Measurements from ENCODE around the gene OR51A4.

OR51A4 gene

DNA sequence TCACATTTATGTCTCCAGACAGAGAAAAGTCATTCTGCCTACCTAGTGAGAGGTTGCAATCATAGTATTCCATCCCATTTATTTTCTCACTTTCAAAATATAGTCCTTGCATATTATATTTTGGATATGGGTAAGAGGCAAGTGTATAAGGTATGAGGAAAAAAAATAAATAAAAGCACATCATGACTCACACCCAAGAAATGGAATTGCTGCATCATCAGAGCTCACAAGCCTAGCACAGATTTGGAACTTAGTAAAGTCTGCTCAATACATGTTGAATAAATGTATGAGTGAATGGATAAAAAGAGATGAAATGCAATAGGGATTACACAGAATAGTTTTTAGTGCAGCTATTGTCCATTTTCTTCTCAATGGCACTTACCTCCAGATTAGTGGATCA, 20.8 kb downstream of the OR51A4 start:
- Histone ChIP-seq H3K27ac (ENCODE audit: low read length) (no peak overlapping the region), H3K9me3 (ENCODE audit: insufficient read depth, low read length) (no peaks in the 10 kb centered on the region), H3K36me3 (replicated peaks; ENCODE audit: low read depth, low read length) (no peaks in the 10 kb centered on the region), H4K20me1 (ENCODE audit: insufficient read depth, low read length) (no peaks in the 10 kb centered on the region), H3K4me3 (ENCODE audit: low read length) (no peak overlapping the region), H3K9ac (ENCODE audit: low read length) (no peak overlapping the region), H3K27me3 (ENCODE audit: low read depth, low read length) (no peaks in the 10 kb centered on the region), H2AFZ (ENCODE audit: low read depth, low read length) (no peak overlapping the region), H3K4me1 (ENCODE audit: low read length) (no peaks in the 10 kb centered on the region), H3K4me2 (ENCODE audit: low read length) (no peak overlapping the region), H3K79me2 (ENCODE audit: low read length) (no peaks in the 10 kb centered on the region)
- no peak for TF ChIP-seq CTCF (IDR thresholded peaks at IDR 0.05; ENCODE audit: low read depth, low read length)
- no peak for TF ChIP-seq EZH2phosphoT487 (IDR thresholded peaks at IDR 0.05; ENCODE audit: low read depth)

DNA sequence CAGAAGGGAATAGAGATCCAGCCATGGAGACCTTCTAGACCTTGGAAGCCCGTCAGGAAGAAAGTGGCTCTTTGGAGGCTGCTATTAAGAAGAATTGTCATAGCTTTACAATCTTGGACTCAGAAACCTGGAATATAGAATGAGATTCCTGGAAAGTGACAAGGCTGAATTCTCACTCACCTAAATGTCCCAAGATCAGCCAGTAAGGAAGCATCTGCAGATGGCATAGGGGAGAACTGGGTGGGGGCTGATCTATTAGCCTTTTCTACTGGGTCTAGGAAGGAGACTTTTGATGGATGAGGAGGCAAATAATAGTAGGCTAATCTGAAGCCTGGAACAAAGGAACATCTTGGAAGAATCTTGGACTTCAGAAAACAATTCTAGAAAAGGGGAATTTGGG, 23.2 kb downstream of the OR51A4 start, which contains the start of gene OR51G1:
Gene OR51G1, minus strand, starts transcription at position 101 of the 400 bp plus-strand sequence. Its CDS starts 0 bp downstream, at position 101.
- Histone ChIP-seq H3K27me3 (ENCODE audit: low read depth, low read length) (no peaks in the 10 kb centered on the region), H4K20me1 (ENCODE audit: insufficient read depth, low read length) (no peaks in the 10 kb centered on the region), H2AFZ (ENCODE audit: low read depth, low read length) (no peak within 1 kb of the TSS), H3K9ac (ENCODE audit: low read length) (no peak within 1 kb of the TSS), H3K27ac (ENCODE audit: low read length) (no peak within 1 kb of the TSS), H3K36me3 (replicated peaks; ENCODE audit: low read depth, low read length) (no peaks in the 10 kb centered on the region), H3K4me3 (ENCODE audit: low read length) (no peak within 1 kb of the TSS), H3K79me2 (ENCODE audit: low read length) (no peaks in the 10 kb centered on the region), H3K4me1 (ENCODE audit: low read length) (no peaks in the 10 kb centered on the region), H3K9me3 (ENCODE audit: insufficient read depth, low read length) (no peaks in the 10 kb centered on the region), H3K4me2 (ENCODE audit: low read length) (no peak within 1 kb of the TSS)
- TF ChIP-seq CTCF (IDR thresholded peaks at IDR 0.05; ENCODE audit: low read depth, low read length): no peak
- TF ChIP-seq EZH2phosphoT487 (IDR thresholded peaks at IDR 0.05; ENCODE audit: low read depth): no peak

DNA sequence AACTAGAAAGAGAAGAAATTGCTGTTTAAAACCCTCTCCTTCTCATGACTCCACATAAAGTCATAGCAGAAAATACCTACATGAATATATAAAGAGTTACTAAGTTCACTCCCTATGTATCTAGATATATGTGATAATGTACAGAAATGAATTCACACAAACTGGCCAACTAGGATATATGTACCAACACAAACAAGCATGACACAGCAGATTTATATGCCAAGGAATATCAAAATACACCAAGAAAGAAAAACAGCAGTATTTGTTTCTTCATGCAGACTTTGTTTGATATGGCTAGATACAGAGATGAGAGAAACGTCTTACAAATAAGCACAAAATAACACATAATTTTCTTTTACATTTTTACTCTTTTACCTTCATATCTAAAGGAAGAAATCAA, 25.1 kb downstream of the OR51A4 start:
- Histone ChIP-seq H3K9me3 (ENCODE audit: insufficient read depth, low read length) (no peaks in the 10 kb centered on the region), H3K4me1 (ENCODE audit: low read length) (no peaks in the 10 kb centered on the region)
- TF ChIP-seq CTCF (IDR thresholded peaks at IDR 0.05; ENCODE audit: low read depth, low read length): no peak
- no peak for TF ChIP-seq EZH2phosphoT487 (IDR thresholded peaks at IDR 0.05; ENCODE audit: low read depth)

DNA sequence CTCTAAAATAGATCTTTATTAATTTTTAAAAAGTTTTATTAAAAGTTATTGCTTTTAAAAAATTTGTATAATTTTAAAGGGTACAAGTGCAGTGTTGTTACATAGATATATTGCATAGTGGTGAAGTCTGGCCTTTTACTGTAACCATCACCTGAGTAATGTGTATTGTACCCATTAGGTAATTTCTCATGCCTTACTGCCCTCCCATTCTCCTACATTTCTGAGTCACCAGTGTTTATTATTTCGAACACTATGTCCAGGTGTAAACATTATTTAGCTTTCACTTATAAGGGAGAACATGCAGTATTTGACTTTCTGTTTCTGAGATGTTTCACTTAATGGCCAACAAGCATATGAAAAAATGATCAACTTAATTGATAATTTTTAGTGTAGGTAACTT, 25.6 kb downstream of the OR51A4 start:
- TF ChIP-seq EZH2phosphoT487 (IDR thresholded peaks at IDR 0.05; ENCODE audit: low read depth): no peak
- TF ChIP-seq CTCF (IDR thresholded peaks at IDR 0.05; ENCODE audit: low read depth, low read length): no peak
- no peak overlapping the region for H3K4me2 ChIP-seq (ENCODE audit: low read length)
- no peaks in the 10 kb centered on the region for H4K20me1 ChIP-seq (ENCODE audit: insufficient read depth, low read length)
- no peaks in the 10 kb centered on the region for H3K4me1 ChIP-seq (ENCODE audit: low read length)
- H2AFZ ChIP-seq (ENCODE audit: low read depth, low read length): no peak overlapping the region
- H3K79me2 ChIP-seq (ENCODE audit: low read length): no peaks in the 10 kb centered on the region
- H3K36me3 ChIP-seq (replicated peaks; ENCODE audit: low read depth, low read length): no peaks in the 10 kb centered on the region
- H3K9ac ChIP-seq (ENCODE audit: low read length): no peak overlapping the region
- H3K27ac ChIP-seq (ENCODE audit: low read length): no peak overlapping the region
- H3K27me3 ChIP-seq (ENCODE audit: low read depth, low read length): no peaks in the 10 kb centered on the region
- H3K4me3 ChIP-seq (ENCODE audit: low read length): no peak overlapping the region
- no peaks in the 10 kb centered on the region for H3K9me3 ChIP-seq (ENCODE audit: insufficient read depth, low read length)

More for the DNA sequence above, 25.1 kb downstream of the OR51A4 start:
- Histone ChIP-seq H3K4me3 (ENCODE audit: low read length) (no peak overlapping the region), H3K27me3 (ENCODE audit: low read depth, low read length) (no peaks in the 10 kb centered on the region), H3K4me2 (ENCODE audit: low read length) (no peak overlapping the region), H3K79me2 (ENCODE audit: low read length) (no peaks in the 10 kb centered on the region), H2AFZ (ENCODE audit: low read depth, low read length) (no peak overlapping the region), H4K20me1 (ENCODE audit: insufficient read depth, low read length) (no peaks in the 10 kb centered on the region), H3K36me3 (replicated peaks; ENCODE audit: low read depth, low read length) (no peaks in the 10 kb centered on the region), H3K27ac (ENCODE audit: low read length) (no peak overlapping the region), H3K9ac (ENCODE audit: low read length) (no peak overlapping the region)
